Ovary (tissue), 9 donors: ENCODE results near the gene ANGPTL7. TPM values are rescaled to one million over a fixed set of nuclear protein-coding genes. Genes with fewer than 3 reads are reported as not detected.

Experiments
- DNase-seq, 5 donors: peaks; one replicate each; pipeline ENCODE4 v3.0.0-alpha.2; 2019 to 2020
- H3K27ac ChIP-seq, 2 donors: fragments of 200-600 bp; one replicate each; pipeline versions ENCODE4 v1.5.1 to v1.8.0; 2019 to 2022
- H3K27me3 ChIP-seq: fragments of 200-600 bp; one replicate; pipeline ENCODE4 v1.8.0; 2022
- H3K36me3 ChIP-seq: fragments of 200-600 bp; sonication (generic); one replicate; pipeline ENCODE4 v1.5.1; 2019
- H3K4me1 ChIP-seq: one replicate; pipeline ENCODE4 v1.8.1; 2013; ENCODE audit warnings: mild to moderate bottlenecking, moderate library complexity; ENCODE audit not compliant: insufficient read depth
- H3K4me3 ChIP-seq: fragments of 200-600 bp; sonication (generic); one replicate; pipeline ENCODE4 v1.5.1; 2017
- H3K9me3 ChIP-seq, 2 donors: fragments of 200-600 bp in 1 of 2; sonication (generic) in 1 of 2; one replicate each; pipeline versions ENCODE4 v1.5.1 to v1.8.1; 2013 to 2019; ENCODE audit warnings: mild to moderate bottlenecking in 1 of 2, moderate library complexity in 1 of 2
- EP300 ChIP-seq: sonication (generic); formaldehyde crosslinking; IDR thresholded peaks from one replicate; pipeline ENCODE4 v1.6.1; 2017; ENCODE audit warnings: antibody characterized with exemption
- POLR2A ChIP-seq: fragments of 450-650 bp; IDR thresholded peaks from one replicate; pipeline ENCODE4 v1.6.1; 2017; ENCODE audit warnings: antibody characterized with exemption, mild to moderate bottlenecking, moderate library complexity
- WGBS, 3 donors: extraction: QIAGEN DNeasy Blood & Tissue Kit in 1 of 3; methylation state at CpG; one replicate each; pipeline versions ENCODE4 v1.1.5 to v1.1.7; 2013 to 2017; 5-methylcytosine and 5-hydroxymethylcytosine counted together
- intact Hi-C, 4 donors: fragments of 100-400 bp; cut with DNase I; formaldehyde crosslinking; loops; one replicate each; pipeline versions ENCODE4 v1.11.0 to v1.15.1; 2022 to 2023
- polyA plus RNA-seq, 2 donors: library from polyadenylated mRNA; stranded (reverse); fragments of 200-250 nt in 1 of 2; fragments of 350-450 nt in 1 of 2; fragmentation: Illumina TruSeq in 1 of 2; extraction: RNeasy Lipid Tissue Mini Kit (QIAGEN cat#74804) in 1 of 2; gene quantifications; one replicate each; pipeline ENCODE4 v1.2.3, GENCODE V29; 2013 to 2014
- total RNA-seq, 7 donors: library from RNA; depleted of rRNA in 2 of 7; stranded (reverse); fragments of >200 nt in 2 of 7; fragmentation: NEBNext Ultra II Directional in 3 of 7; extraction: Animal tissue kit (Norgen Biotek cat#: 25700) in 3 of 7; gene quantifications; one replicate each; pipeline versions ENCODE4 v1.1.0 to v1.2.4, GENCODE V29; 2016 to 2023
- TF ChIP-seq, protein P1 (sequence below), 3 donors: fragments of 450-650 bp in 2 of 3; fragments of 200-600 bp in 1 of 3; IDR thresholded peaks; one replicate each; pipeline versions ENCODE4 v1.5.1 to v1.8.0; 2016 to 2022; ENCODE audit warnings: antibody characterized with exemption in 3 of 3, mild to moderate bottlenecking in 1 of 3
- donor health status: DM: no; HTN: no; CAD: no; lungs with moderate emphysema.
- donor health status: DM: no; HTN: no; CAD: no.
- donor health status: Bipolar disorder and iron deficiency.
- donor health status: DM: yes; HTN: yes; CAD: no.
- donor health status: DM: no; HTN: no; CAD: no.
- donor health status: DM: yes; HTN: yes; CAD: no.

Gene ANGPTL7
- total and polyA plus RNA-seq, 9 donors = 0.08 to 4.8 (median 1.4) TPM; not detected in 2

DNA sequence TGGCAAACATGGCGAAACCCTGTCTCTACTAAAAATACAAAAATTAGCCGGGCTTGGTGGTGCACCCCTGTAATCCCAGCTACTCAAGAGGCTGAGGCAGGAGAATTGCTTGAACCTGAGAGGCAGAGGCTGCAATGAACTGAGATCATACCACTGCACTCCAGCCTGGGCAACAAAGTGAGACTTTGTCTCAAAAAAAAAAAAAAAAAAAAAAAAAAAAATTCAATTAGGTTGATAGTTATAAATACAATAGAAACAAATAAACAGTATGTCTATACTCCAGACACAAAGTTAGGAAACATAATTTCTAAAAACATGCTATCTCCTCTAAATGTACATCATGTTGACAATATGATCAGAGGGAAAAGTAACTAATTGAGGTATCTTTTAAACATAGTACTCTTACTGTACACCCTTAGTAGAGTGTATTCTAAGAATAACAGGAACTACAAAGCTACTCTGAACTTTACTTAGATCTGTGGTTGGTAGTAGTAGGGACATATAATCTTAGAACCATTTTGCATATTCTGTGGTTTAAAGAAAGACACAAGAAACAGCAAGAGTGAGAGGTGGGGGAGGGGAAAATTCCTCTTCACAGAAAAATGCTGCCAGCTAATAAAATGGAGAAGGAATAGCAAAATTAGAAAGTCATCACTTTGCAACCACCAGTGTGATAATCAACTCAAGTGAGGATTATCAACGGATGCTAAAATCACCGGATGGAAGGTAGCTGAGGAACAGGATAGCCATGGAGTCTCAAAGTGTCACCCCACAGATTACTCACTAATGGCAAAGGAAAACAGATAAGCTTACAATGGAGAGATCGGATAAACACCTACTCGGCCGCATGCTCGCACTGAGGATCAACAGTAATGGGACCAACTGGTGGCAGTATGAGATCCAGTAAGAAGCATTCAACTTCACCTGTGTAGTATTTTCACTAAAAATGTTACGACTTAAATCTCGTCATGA is 38.2 kb downstream of the ANGPTL7 start:
- no peaks in the 10 kb centered on the region for H3K27me3 ChIP-seq
- H3K9me3 ChIP-seq = no peaks in the 10 kb centered on the region
- intact Hi-C loops = no loop called here
- no peak for DNase-seq
- 89 to 95% (median 92%) methylated on average over 10 of the region's 10 CpGs for WGBS, 3 donors
- no peak for TF ChIP-seq POLR2A
- H3K36me3 ChIP-seq = no peaks in the 10 kb centered on the region
- no peak overlapping the region for H3K4me3 ChIP-seq
- H3K4me1 ChIP-seq = no peaks in the 10 kb centered on the region
- H3K27ac ChIP-seq = no peak overlapping the region

DNA sequence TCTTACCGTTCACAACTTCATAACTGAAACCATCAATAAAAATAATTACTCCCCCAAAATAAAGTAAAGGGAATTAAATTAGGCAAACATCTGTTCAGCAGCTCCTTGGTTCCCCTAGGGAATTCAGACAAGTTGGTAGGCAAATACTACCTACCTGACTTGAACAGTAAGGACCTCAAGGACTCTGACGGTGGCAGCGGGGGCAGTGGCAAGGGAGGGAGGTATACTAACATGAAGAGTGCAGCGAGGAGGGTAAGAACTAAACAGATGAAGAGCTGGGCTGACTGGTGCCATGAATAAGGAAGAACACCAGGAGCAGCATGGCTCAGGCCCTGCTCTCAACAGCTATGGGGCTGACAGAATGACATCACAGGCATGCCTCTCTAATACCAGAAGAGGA is 40.0 kb downstream of the ANGPTL7 start:
- Histone ChIP-seq H3K27ac (no peak overlapping the region), H3K4me3 (no peak overlapping the region), H3K27me3 (no peaks in the 10 kb centered on the region), H3K9me3 (no peaks in the 10 kb centered on the region), H3K4me1 (no peaks in the 10 kb centered on the region), H3K36me3 (no peaks in the 10 kb centered on the region)
- intact Hi-C loops = no loop called here
- TF ChIP-seq POLR2A = no peak
- no peak for TF ChIP-seq EP300
- TF ChIP-seq, protein P1, sequence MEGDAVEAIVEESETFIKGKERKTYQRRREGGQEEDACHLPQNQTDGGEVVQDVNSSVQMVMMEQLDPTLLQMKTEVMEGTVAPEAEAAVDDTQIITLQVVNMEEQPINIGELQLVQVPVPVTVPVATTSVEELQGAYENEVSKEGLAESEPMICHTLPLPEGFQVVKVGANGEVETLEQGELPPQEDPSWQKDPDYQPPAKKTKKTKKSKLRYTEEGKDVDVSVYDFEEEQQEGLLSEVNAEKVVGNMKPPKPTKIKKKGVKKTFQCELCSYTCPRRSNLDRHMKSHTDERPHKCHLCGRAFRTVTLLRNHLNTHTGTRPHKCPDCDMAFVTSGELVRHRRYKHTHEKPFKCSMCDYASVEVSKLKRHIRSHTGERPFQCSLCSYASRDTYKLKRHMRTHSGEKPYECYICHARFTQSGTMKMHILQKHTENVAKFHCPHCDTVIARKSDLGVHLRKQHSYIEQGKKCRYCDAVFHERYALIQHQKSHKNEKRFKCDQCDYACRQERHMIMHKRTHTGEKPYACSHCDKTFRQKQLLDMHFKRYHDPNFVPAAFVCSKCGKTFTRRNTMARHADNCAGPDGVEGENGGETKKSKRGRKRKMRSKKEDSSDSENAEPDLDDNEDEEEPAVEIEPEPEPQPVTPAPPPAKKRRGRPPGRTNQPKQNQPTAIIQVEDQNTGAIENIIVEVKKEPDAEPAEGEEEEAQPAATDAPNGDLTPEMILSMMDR (IDR thresholded peaks at IDR 0.05) = no peak
- WGBS, 3 donors = 71 to 81% (median 73%) methylated on average over 4 of the region's 4 CpGs
- no peak for DNase-seq

DNA sequence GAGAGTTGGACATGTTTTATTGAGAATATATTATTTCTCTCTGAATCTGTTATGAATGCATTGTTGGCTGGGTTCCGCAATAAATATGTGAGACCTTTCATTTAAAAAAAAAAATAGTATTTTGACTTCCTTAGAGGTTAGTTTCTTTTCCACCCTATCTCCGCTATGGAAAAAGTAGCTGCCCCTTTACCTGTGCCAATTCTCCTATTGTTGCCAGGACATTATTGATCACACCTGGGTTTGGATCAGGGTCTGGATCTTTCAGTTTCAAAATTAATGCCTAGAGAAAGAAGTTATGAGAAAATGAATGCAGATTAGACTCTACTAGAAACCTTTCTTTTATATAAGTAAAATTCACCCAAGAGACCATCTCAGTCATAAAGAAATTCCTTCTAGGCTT is 44.1 kb downstream of the ANGPTL7 start:
- H3K27me3 ChIP-seq = no peaks in the 10 kb centered on the region
- WGBS, 3 donors = 97 to 100% (median 97%) methylated on average over 2 of the region's 2 CpGs
- H3K4me1 ChIP-seq = no peaks in the 10 kb centered on the region
- no peak overlapping the region for H3K4me3 ChIP-seq
- intact Hi-C loops = no loop called here
- TF ChIP-seq, protein P1 (IDR thresholded peaks at IDR 0.05) = no peak
- no peak for TF ChIP-seq EP300
- no peak for TF ChIP-seq POLR2A
- H3K36me3 ChIP-seq = no peaks in the 10 kb centered on the region
- H3K27ac ChIP-seq = no peak overlapping the region
- H3K9me3 ChIP-seq = no peaks in the 10 kb centered on the region
- DNase-seq = no peak

DNA sequence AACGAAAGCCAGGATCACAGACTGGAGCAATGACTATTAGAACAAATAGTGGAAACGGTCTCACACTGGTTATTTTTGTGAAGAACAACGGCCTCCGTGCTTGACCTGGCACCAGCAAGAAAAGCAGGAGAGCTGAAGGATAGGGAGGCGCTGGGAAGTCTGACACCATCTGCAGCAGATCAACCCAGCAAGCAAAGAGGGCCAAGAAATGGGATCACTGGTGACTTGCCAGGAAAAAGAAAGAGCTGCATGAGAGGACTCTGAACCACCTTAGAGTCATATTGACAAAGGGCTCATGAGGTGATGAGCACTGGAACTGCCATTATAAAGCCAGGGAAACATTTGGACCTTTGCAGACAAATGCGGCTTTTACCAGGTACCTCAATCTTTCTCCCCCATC is 48.2 kb downstream of the ANGPTL7 start:
- intact Hi-C loops = no loop called here
- Histone ChIP-seq H3K4me3 (no peak overlapping the region), H3K27ac (no peak overlapping the region), H3K36me3 (no peaks in the 10 kb centered on the region), H3K4me1 (no peaks in the 10 kb centered on the region), H3K9me3 (no peaks in the 10 kb centered on the region), H3K27me3 (no peaks in the 10 kb centered on the region)
- TF ChIP-seq POLR2A (no peak), EP300 (no peak)
- TF ChIP-seq, protein P1 (IDR thresholded peaks at IDR 0.05) = no peak
- DNase-seq = peak in 1 of 5 donors; percentile 24
- 31 to 34% (median 33%) methylated on average over 6 of the region's 6 CpGs for WGBS, 3 donors

DNA sequence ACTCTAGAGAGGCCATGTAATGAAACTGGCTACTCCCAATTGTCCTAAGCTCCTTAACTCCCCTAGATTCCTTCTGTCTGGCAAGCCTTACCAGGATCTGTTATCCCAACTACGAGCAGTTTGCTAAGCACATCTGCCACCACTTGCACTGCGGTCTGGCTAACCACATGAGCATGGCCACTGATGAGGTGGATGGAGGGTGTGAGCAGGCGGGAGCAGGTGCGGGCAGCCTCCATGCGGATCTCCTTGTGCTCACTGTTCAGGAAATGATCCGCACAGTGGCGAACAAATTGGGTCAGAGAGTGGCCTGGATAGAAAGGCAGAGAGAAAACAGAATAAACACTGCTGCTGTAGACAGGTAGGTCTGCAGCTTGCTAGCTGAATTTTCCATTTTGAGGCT is 49.2 kb downstream of the ANGPTL7 start:
- Histone ChIP-seq H3K4me1 (no peaks in the 10 kb centered on the region), H3K27me3 (no peaks in the 10 kb centered on the region), H3K4me3 (no peak overlapping the region), H3K27ac (no peak overlapping the region), H3K36me3 (no peaks in the 10 kb centered on the region), H3K9me3 (no peaks in the 10 kb centered on the region)
- TF ChIP-seq, protein P1 (IDR thresholded peaks at IDR 0.05) = no peak
- TF ChIP-seq EP300 = no peak
- TF ChIP-seq POLR2A = no peak
- 83 to 90% (median 88%) methylated on average over 7 of the region's 7 CpGs for WGBS, 3 donors
- DNase-seq = no peak
- intact Hi-C loops = no loop called here
